22Rv1 (cell line): ENCODE results near the gene DLG1.

Experiments used
- ZFX ChIP-seq: fragments of 450-650 bp; IDR thresholded peaks from 2 replicates; pipeline ENCODE4 v1.6.1; 2017; ENCODE audit warnings: antibody characterized with exemption, borderline replicate concordance
- TF ChIP-seq, protein P1 (sequence below): fragments of 450-650 bp; IDR thresholded peaks from 2 replicates; pipeline ENCODE4 v1.5.1; 2017; ENCODE audit warnings: mild to moderate bottlenecking

- TF ChIP-seq, protein P1, sequence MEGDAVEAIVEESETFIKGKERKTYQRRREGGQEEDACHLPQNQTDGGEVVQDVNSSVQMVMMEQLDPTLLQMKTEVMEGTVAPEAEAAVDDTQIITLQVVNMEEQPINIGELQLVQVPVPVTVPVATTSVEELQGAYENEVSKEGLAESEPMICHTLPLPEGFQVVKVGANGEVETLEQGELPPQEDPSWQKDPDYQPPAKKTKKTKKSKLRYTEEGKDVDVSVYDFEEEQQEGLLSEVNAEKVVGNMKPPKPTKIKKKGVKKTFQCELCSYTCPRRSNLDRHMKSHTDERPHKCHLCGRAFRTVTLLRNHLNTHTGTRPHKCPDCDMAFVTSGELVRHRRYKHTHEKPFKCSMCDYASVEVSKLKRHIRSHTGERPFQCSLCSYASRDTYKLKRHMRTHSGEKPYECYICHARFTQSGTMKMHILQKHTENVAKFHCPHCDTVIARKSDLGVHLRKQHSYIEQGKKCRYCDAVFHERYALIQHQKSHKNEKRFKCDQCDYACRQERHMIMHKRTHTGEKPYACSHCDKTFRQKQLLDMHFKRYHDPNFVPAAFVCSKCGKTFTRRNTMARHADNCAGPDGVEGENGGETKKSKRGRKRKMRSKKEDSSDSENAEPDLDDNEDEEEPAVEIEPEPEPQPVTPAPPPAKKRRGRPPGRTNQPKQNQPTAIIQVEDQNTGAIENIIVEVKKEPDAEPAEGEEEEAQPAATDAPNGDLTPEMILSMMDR = no peak
- TF ChIP-seq ZFX = no peak
Observed at GRCh38 chr3:197025736-197026480, 272.5 kb downstream of the DLG1 start.
